Nucleus accumbens (tissue), 56 donors: Measurements from ENCODE around the gene SLC45A2.

ENCODE experiments used
- DNase-seq, 56 donors: peaks; one replicate each; lab custom pipeline; 2025; lab: John Stamatoyannopoulos, UW

The SLC45A2 gene

DNA sequence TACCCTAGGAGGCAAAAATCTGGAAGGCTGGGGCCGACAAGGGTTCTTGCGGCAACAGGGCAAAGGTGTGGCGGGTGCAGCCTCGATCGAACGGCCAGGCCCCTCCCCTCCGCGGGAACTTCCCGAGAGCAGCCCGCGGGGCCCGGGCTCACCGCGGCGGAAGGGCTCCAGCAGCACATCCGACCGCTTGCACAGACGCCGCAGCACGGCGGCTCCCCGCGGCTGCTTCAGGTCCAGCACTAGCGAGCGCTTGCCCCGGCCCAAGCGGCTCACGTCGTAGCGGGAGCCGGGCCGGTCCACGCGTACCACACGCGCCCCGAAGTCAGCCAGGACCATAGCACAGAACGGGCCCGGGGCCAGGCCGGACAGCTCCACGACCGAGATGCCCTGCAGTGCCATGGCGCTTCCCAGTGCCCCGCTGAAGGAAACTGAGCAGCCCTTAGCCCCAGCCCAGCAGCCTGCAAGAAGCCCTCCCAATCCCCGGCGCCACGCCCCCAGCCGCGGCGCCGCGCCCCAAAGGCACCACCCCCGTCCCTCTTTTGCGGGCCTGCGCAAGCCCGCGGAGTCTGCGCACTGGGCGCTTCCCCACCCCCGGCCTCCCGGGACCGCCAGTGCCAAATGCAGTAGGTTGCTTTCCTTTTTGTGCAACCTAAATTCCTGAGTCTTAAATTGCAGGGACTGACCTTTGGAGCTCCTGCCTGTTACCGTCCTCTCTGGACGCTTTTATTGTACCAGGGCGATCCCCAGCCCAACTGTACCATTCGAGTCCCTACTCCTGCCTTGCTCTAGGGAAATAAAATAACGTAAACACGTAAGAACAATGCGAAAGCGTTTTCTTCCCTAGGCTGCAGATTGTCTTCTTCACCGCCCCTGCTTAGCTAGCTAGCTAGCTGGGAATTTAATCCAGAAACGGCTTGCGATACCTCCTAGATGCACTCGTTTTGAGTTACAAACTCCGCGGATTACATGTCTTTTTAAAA, 23.4 kb upstream of the SLC45A2 start, which contains the start of gene AMACR:
Gene AMACR (minus strand): TSS at position 430 of the 980 bp plus-strand sequence. CDS start 31 bp downstream, at position 399.
- peak; percentile 57 to 97 (median 92) for DNase-seq

DNA sequence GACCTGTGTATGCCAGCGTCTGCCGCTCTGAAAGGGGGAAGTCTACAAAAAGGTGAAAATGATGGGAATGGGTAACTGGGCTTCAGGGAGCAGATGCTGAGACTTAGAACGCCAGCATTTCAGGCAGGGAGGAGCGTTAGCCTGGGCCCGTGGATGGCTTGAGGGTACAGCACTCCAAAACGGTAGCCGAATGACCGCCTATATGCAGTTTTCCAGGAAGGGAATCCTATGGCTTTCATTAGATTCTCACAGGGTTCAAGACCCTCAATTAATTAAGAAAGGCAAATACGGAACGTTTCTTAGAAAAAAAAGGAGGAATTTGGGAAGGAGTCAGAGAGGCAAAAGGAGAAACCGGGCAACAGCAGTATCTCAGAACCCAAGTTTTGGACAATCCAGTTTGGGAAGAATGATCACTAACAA, 22.7 kb upstream of the SLC45A2 start:
- DNase-seq, result peak in 17 of 56 donors; percentile 8 to 45 (median 23)

DNA sequence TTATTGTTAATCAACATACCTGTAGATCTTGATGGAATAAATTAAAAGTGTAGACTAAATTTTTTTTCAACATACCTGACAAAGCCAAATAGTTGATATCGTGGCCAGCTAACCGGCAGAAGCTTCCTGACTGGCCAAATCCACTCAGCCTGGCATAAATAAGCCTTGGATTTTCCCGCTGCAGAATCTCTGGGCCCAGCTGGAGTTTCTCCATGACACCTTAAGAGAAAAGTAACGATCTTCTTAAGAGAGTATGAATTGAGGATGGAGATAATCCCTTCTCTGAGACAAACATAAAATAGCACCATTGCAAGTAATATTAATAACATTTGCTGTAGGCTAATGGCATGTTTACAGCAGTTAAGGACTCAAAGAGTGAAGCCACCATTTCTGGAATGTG, 21.2 kb upstream of the SLC45A2 start:
- no peak for DNase-seq

DNA sequence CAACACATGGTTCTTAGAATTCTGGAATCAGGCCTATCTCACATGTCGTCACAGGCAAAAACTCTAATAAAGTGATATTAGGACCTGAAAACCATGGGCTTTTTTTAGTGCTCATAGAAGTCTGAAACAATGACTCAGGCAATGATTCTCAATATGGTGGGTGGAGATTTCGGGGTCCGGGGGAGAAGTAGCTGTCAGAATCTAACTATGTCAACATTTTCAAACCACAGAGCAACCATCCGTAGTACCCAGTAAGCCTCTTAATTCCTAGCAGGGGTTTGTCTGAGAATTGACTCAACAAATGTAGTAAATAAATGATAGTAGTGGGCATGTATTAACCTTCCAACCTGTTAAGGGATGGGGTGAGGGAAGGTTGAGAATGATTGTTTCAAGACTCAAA, 20.7 kb upstream of the SLC45A2 start:
- no peak for DNase-seq

DNA sequence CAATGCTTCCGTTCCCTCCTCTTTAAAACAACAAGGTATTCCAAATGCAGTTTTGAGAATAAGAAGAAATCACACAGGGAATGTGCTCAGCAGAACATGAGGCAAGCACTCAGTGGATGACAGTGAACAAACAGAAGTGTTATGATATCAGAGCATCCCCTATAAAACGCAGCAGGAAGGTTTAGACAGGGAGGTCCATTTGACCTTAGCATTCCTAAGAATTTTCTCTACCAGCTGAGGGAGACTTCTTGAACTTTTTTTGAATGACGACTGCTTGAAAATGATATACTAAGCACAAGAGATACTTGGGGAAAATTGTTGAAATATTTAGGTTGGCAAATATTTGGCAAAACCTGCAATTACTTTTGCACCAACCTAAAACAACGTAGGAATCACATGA, 19.4 kb upstream of the SLC45A2 start:
- no peak for DNase-seq

DNA sequence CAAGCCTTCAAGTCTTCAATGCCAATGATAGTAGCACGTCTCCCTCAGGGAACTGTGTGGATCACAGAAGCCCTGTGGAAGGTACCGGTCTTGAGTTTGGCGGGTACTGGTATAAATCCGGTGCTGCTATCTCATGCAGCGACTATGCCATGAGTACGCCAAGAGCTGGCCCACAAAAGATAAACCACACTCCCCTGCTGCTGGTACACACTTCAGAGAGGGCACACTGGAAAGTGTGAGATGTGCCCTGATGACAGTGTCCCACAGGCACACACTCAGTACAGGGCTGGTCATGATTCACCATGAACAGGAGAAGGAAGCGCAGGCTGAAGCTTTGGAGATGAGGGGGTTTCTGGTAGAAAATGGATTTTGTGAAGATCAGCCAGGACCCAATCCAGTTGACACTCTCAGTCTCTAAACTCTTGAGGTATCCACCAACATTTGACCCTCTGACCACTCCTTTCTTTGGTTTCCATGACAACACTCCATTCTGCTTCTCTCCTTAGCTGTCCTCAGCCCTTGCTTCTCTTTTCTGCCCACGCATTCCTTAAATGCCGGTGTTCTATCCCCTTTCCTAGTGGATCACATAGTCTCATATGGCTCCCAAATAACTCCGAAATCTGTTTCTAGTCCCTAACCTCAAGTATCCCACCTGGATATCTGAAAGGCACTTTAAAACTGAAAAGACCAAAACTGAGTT, 18.3 kb upstream of the SLC45A2 start:
- no peak for DNase-seq

DNA sequence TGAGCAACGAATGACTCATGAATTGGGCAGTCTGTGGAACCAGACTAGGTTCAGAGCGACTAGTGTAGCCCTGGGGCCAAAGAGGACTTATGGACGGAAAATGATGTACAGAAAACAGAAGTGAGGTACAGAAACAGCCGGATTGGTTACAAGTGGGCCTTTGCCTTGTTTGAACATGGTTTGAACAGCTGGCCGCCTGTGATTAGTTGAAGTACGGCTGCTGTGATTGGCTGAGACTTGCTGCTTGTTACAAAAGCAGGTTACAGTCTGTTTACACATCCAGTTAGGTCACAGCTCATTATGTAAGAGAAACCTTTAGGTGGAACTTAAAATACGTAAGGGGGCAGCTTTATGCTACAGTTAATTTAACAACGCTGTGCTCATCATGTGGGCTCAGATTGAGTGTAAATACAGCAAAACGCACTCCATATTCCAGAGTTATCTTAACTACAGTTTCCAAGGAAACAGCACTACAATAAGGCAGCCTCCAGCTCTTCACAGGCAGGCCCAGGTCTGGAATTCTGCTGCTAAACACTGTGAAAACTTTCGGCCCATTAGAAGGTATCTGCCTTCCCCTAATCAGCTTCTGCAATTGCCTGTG, 16.8 kb upstream of the SLC45A2 start:
- peak in 28 of 56 donors; percentile 2 to 69 (median 26) for DNase-seq

DNA sequence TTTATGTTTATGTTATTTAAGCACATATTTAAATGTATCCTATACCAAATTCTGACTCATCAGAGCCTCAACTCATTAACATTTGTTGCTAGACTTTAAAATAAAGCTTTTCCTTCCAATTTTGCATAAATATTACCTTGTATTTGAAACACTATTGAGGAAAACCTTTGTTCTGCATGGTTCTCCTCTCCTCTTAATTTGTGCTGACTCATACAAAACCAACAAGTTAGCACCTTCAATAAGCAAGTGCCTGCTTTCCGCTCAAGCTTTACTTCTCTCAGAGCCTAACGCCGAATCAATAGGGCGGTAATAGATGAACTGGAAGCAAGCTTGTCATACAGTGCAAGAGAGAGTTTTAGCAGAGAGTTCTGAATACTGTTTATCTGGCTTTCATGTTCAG, 15.5 kb upstream of the SLC45A2 start:
- no peak for DNase-seq

DNA sequence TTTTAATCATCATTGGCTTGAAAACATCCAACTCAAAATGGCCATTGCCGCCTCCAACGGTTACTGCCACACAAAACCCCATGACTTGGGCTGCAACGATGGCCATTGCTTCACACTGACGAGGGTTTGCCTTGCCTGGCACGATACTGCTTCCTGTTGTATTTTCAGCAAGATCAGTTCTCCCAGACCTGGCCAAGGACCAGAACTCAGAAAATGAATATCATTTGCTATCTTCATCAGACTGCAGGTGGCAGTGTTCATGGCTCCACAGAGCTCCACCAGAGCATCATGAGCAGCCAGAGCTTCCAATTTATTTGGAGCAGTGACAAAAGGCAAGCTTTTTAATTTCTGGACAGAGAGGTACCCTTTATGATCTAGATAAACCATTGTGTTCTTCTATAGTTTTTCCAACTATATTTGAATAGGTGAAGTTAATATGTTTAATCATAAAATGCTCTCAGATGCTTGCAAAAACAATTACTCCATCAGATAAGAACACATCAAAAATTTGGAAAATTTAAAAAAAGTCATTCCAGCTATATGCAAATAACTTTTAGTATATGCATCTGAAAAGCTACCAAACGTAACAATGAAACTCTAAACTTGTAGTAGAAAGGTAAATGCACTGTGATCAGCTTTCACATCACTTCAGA, 13.0 kb upstream of the SLC45A2 start:
- DNase-seq, result peak in 41 of 56 donors; percentile 3 to 62 (median 31)

DNA sequence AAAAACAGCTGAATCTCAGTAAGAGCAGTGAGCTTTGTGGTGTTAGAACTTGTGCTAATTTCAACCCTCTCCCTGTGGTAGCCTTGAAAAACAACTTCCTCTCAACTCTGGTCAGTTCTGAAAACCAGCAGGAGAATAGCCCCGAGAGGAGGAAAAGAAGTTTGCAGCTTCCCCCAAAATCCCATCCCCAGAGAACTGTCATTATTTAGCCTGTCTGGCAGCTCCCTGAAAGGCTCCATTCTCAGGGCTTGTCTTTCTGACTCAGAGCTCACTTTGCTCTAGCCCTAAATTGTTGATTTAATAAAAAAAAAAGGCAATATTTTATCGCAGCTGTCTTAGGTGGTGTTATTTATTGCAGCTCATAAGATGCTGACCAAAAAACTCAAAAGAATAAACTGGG, 11.4 kb upstream of the SLC45A2 start:
- no peak for DNase-seq

DNA sequence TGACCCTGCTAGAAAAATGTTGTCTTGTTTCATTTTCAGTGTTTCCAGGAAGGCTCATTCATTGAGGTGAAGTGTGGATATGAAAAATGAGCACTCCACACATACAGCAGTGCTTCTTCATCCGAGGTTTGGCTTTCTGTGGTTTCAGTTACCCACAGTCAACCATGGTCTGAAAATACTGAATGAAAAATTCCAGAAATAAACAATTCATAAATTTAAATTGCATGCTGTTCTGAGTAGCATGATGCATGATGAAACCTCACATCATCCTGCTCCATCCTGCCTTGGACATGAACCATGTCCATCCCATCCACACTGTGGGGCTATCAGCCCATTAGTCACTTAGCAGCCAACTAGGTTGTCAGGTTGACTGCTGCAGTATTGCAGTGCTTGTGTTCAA, 10.4 kb upstream of the SLC45A2 start:
- DNase-seq, result no peak

DNA sequence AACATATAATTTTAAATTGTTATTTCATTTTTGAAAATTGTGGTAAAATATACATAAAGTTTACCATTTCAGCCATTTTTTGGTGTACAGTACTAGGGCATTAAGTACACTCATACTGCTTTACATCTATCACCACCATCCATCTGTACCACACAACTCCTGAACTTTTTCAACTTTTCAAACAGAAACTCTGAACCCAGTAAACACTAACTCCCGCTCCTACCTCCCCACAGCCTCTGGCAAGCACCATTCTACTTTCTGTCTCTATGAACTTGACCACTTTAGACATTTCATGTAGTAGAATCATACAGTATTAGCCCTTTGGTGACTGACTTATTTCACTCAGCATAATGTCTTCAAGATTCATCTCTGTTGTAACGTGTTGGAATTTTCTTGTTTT, 8.4 kb upstream of the SLC45A2 start:
- no peak for DNase-seq

DNA sequence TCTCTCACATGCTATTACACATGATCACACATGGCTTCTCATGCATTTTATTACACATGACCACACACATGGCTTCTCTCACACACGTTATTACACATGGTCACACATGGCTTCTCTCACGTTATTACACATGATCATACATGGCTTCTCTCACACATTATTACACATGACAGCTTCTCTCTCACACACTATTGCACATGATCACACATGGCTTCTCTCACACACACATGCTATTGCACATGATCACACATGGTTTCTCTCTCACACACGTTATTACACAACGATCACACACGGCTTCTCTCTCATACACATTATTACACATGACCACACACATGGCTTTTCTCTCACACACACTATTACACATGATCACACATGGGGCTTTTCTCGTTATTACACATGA, 954 bp upstream of the SLC45A2 start:
- DNase-seq, result no peak

DNA sequence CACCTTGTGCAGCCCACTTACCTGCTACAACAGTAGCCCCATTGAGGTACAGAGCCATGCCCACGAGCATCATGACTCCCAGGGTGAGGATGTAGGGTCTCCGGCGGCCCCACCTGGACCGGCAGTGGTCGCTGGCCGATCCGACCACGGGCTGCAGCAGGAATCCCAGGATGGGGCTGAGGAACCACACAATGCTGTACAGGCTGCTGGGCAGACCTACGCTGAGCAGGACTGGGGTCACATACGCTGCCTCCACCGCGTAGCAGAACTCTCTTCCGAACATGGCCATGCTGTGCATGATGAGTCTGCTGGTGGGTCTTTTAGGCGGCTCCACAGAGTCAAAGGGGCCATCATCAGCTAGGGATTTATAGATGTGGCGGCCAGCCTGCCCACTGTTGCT, 315 bp downstream of the SLC45A2 start:
- no peak for DNase-seq

DNA sequence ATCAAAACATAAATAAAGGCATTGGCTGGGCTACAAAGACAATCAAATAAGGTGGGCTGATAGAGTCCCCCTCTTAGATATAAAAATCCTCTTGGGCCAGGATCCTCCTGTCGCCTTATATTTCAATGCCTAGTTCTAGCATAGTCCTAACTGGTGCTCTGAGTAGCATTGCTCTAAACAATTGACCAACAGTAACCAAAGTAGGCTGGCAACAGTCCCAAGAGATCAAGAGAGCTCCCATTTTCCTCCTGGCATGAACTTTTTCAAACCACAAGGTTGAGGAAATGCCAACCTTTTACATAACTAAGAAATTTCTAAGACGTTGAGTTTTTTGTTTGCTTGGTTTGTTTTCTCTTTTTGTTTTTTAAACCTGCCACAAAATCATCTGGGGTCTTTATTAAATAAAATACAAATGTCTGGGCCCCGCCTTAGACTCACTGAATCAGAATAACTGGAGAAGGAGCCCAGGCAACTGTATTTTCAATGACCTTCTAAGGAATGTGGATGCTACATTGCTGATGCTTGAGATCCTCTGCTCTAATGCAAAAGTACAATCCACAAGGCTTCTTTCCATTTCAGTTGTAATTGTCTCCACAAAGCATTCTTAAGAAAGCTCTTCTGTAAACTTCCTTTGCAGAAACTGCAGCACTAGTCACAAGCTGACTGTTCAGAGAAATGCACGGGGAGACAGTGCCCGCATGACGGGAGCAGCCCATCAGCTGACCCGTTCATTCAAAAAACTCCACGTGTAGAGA, 2.9 kb downstream of the SLC45A2 start:
- DNase-seq, result no peak

DNA sequence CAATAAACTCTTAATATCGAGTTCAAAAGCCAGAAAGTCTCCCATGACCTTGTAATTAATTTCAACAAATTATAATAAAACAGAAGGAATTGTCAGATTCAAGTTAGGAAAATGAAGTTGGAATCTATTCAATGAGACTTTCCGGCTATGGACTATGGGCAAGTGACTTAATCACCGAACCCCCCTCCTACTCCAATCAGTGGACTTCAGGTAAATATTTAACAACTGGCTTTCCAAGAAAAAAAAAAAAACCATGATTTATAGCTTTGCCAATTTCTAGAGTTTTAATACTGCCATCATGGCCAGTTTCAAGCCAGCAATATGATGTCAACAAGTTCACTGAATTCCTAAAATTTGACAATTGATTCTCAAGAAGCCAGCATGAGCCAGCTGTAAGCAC, 4.5 kb downstream of the SLC45A2 start:
- no peak for DNase-seq

DNA sequence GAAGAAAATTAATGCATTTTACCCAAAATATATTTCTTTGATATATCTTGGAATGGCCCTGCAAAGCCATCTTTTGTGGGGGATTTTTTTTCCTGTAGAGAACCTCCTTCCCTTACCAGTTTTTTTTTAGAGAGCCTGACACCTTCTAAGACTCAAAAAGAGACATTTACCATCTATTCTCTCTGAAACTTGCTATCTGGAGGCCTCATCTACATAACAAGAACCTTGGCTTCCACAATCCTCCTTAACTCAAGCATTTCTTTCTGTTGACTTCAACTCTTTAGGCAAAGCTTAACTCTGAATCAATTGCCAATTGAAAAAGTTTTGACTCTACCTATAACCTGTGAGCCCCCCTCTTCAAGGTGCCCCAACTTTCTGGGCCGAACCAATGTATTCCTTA, 6.2 kb downstream of the SLC45A2 start:
- DNase-seq, result no peak

DNA sequence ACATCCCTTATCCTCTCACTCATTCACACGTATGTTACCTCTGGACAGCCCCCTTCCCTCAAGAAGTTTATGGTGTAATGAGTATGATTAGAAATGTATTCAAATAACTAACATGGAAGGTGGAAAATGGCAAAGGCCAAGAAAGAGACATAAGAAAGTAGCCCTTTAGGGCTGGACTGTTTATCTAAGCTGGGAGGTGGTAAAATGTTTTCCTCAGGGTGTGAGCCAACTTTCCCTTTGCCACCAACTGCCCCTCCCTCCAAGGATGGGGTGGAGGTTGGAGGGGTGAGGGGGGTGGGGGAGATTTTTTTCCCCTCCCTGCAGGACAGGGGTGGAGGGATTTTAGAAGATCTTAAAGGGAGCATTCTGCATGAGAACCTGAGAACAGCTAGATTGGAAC, 8.2 kb downstream of the SLC45A2 start:
- DNase-seq, result no peak

DNA sequence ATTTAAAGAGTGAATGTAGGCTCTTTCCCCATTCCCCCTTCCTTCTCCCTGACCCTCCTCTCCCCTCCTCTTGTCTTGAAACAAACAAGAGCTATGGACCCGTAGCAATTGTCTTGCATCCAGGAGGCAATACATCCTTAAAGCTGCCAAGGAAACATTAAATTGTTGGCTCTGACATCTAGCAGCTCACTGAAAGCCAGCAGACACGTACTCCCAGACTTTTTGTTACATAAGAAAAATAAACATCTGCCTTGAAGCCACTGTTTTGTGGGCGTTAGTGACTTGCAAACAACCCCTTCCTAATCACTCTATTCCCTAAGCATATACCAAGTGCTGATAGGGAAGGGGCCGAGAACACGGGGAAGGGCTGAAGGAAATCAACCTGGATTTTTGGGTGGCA, 8.6 kb downstream of the SLC45A2 start:
- no peak for DNase-seq

DNA sequence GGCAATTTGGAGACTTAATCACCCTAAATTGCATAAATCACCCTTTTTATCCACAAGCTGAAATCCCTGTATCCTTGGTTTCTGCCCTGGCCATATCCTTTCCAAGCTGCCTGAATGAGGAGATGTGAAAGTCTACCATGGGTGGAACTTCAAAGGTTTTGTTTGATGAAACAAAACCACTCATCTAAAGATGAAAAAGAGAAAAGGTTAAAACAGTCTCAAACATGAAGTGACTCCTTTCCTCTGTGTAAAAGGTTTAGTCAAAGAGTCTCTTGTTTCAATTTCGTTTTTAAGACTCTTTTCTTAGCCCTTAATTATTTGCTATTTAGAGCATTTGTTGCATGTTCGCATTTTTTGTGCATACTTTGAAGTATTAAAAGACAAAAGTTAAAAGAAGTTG, 11.2 kb downstream of the SLC45A2 start:
- DNase-seq, result no peak
